Measurements from ENCODE around the gene KLHL10.

KLHL10 gene

GRCh38 chr17:41870097-41870496 lies 32.5 kb downstream of the KLHL10 start:
- no peak for ATAC-seq
- no peak for TF ChIP-seq GLIS3 (CRISPR knock-in tag; IDR thresholded peaks at IDR 0.05)
- TF ChIP-seq, protein P1, sequence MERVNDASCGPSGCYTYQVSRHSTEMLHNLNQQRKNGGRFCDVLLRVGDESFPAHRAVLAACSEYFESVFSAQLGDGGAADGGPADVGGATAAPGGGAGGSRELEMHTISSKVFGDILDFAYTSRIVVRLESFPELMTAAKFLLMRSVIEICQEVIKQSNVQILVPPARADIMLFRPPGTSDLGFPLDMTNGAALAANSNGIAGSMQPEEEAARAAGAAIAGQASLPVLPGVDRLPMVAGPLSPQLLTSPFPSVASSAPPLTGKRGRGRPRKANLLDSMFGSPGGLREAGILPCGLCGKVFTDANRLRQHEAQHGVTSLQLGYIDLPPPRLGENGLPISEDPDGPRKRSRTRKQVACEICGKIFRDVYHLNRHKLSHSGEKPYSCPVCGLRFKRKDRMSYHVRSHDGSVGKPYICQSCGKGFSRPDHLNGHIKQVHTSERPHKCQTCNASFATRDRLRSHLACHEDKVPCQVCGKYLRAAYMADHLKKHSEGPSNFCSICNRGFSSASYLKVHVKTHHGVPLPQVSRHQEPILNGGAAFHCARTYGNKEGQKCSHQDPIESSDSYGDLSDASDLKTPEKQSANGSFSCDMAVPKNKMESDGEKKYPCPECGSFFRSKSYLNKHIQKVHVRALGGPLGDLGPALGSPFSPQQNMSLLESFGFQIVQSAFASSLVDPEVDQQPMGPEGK (CRISPR knock-in tag; IDR thresholded peaks at IDR 0.05; ENCODE audit: borderline replicate concordance) = no peak
- no peak for TF ChIP-seq ZFP30 (CRISPR knock-in tag; IDR thresholded peaks at IDR 0.05)
- TF ChIP-seq CSDC2 (CRISPR knock-in tag; IDR thresholded peaks at IDR 0.05) = no peak
- TF ChIP-seq SNAI2 (CRISPR knock-in tag; IDR thresholded peaks at IDR 0.05) = no peak

DNA sequence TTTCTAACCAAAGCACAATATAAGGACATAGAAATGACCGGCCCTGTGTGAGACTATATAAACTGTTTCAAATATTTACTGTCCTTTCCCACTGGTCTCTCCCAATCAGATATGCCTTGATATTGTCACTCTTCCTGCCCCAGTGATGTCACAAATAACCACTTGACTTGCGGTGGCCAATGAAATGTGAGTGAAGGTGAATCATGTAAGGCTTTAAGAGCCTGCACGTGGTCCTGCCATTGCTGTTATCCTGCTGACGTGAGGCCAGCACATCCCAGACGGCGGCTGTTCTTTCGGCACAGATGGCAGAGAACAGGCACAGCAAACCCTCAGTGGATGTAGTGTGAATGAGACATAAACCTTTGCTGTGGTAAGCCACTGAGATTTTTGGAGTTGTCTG lies 33.0 kb downstream of the KLHL10 start:
- no peak for TF ChIP-seq CREB5 (CRISPR knock-in tag; IDR thresholded peaks at IDR 0.05; ENCODE audit: low read depth)
- no peak for TF ChIP-seq ZNF70 (CRISPR knock-in tag; IDR thresholded peaks at IDR 0.05)
- no peak for TF ChIP-seq ARNTL (CRISPR knock-in tag; IDR thresholded peaks at IDR 0.05; ENCODE audit: borderline replicate concordance, low read depth)
- no peak for TF ChIP-seq GLIS3 (CRISPR knock-in tag; IDR thresholded peaks at IDR 0.05)
- TF ChIP-seq, protein P1 (CRISPR knock-in tag; IDR thresholded peaks at IDR 0.05; ENCODE audit: borderline replicate concordance) = no peak
- TF ChIP-seq SNAI2 (CRISPR knock-in tag; IDR thresholded peaks at IDR 0.05) = no peak
- no peak for TF ChIP-seq ESRRG (CRISPR knock-in tag; IDR thresholded peaks at IDR 0.05)
- TF ChIP-seq ZNF565 (CRISPR knock-in tag; conservative IDR thresholded peaks at IDR 0.05; ENCODE audit: low read depth) = no peak
- TF ChIP-seq ZFP3 (CRISPR knock-in tag; IDR thresholded peaks at IDR 0.05) = no peak
- no peak for TF ChIP-seq ZNF8 (CRISPR knock-in tag; IDR thresholded peaks at IDR 0.05)
- TF ChIP-seq PPARA (CRISPR knock-in tag; IDR thresholded peaks at IDR 0.05; ENCODE audit: borderline replicate concordance) = no peak
- TF ChIP-seq, protein P2, sequence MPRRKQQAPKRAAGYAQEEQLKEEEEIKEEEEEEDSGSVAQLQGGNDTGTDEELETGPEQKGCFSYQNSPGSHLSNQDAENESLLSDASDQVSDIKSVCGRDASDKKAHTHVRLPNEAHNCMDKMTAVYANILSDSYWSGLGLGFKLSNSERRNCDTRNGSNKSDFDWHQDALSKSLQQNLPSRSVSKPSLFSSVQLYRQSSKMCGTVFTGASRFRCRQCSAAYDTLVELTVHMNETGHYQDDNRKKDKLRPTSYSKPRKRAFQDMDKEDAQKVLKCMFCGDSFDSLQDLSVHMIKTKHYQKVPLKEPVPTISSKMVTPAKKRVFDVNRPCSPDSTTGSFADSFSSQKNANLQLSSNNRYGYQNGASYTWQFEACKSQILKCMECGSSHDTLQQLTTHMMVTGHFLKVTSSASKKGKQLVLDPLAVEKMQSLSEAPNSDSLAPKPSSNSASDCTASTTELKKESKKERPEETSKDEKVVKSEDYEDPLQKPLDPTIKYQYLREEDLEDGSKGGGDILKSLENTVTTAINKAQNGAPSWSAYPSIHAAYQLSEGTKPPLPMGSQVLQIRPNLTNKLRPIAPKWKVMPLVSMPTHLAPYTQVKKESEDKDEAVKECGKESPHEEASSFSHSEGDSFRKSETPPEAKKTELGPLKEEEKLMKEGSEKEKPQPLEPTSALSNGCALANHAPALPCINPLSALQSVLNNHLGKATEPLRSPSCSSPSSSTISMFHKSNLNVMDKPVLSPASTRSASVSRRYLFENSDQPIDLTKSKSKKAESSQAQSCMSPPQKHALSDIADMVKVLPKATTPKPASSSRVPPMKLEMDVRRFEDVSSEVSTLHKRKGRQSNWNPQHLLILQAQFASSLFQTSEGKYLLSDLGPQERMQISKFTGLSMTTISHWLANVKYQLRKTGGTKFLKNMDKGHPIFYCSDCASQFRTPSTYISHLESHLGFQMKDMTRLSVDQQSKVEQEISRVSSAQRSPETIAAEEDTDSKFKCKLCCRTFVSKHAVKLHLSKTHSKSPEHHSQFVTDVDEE (CRISPR knock-in tag; IDR thresholded peaks at IDR 0.05) = no peak
- TF ChIP-seq RARB (CRISPR knock-in tag; IDR thresholded peaks at IDR 0.05) = no peak
- ATAC-seq = no peak

GRCh38 chr17:41871789-41872188 lies 34.2 kb downstream of the KLHL10 start:
- TF ChIP-seq ZC3H10 (CRISPR knock-in tag; IDR thresholded peaks at IDR 0.05) = no peak
- TF ChIP-seq ZNF70 (CRISPR knock-in tag; IDR thresholded peaks at IDR 0.05) = no peak
- TF ChIP-seq, protein P3, sequence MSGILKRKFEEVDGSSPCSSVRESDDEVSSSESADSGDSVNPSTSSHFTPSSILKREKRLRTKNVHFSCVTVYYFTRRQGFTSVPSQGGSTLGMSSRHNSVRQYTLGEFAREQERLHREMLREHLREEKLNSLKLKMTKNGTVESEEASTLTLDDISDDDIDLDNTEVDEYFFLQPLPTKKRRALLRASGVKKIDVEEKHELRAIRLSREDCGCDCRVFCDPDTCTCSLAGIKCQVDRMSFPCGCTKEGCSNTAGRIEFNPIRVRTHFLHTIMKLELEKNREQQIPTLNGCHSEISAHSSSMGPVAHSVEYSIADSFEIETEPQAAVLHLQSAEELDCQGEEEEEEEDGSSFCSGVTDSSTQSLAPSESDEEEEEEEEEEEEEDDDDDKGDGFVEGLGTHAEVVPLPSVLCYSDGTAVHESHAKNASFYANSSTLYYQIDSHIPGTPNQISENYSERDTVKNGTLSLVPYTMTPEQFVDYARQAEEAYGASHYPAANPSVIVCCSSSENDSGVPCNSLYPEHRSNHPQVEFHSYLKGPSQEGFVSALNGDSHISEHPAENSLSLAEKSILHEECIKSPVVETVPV (CRISPR knock-in tag; IDR thresholded peaks at IDR 0.05) = no peak
- TF ChIP-seq BACH2 (CRISPR knock-in tag; IDR thresholded peaks at IDR 0.05; ENCODE audit: borderline replicate concordance) = no peak
- TF ChIP-seq OSR1 (CRISPR knock-in tag; IDR thresholded peaks at IDR 0.05) = no peak
- TF ChIP-seq ZFP3 (CRISPR knock-in tag; IDR thresholded peaks at IDR 0.05) = no peak
- no peak for TF ChIP-seq RARB (CRISPR knock-in tag; IDR thresholded peaks at IDR 0.05)
- no peak for TF ChIP-seq ZNF8 (CRISPR knock-in tag; IDR thresholded peaks at IDR 0.05)
- TF ChIP-seq ZFP30 (CRISPR knock-in tag; IDR thresholded peaks at IDR 0.05) = no peak
- TF ChIP-seq, protein P2 (CRISPR knock-in tag; IDR thresholded peaks at IDR 0.05) = no peak
- no peak for TF ChIP-seq PPARA (CRISPR knock-in tag; IDR thresholded peaks at IDR 0.05; ENCODE audit: borderline replicate concordance)
- no peak for TF ChIP-seq TOX (CRISPR knock-in tag; IDR thresholded peaks at IDR 0.05; ENCODE audit: borderline replicate concordance)
- no peak for TF ChIP-seq CSDC2 (CRISPR knock-in tag; IDR thresholded peaks at IDR 0.05)
- TF ChIP-seq CREB5 (CRISPR knock-in tag; IDR thresholded peaks at IDR 0.05; ENCODE audit: low read depth) = no peak
- no peak for TF ChIP-seq GLIS3 (CRISPR knock-in tag; IDR thresholded peaks at IDR 0.05)
- TF ChIP-seq ESRRG (CRISPR knock-in tag; IDR thresholded peaks at IDR 0.05) = no peak
- ATAC-seq = no peak
